ENCODE measurements around the gene PKLR.
A peak's percentile ranks its signal among the peaks of the same experiment; 100 is the strongest.
"Not testable (repeated sequence)": the region's sequence is repeated elsewhere in the genome, so short reads cannot be mapped to it uniquely, and the experiment has no call there.

PKLR gene

DNA sequence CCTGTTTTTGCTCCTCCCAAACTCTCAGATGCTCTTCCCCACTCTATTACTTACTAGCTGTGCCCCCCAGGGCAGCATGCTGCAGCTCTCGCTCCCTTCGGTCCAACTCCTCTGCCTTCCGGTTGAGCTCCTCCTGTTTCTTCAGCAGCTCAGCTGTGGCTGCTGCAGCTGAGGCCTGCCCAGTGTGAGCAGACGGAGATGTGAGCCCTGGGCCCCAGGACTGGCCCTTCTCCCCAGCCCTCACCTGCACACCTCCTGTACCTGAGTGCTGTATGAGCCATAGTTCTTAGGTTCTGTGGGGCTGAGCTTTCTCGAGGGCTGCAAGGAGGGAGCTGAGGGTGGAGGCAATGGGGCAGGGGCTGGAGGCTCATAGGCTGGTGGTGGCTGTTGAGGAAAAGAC is 41.0 kb downstream of the PKLR start:
- peak overlapping the region; percentile 99 for H3K4me3 Mint-ChIP-seq
- peak overlapping the region; percentile 97 for H3K27ac Mint-ChIP-seq
- peaks cover 61% of the 10 kb centered on the region for H3K4me1 Mint-ChIP-seq

GRCh38 chr1:155256058-155256852 is 45.0 kb downstream of the PKLR start:
- Mint-ChIP-seq H3K4me3 (peak overlapping the region; percentile 78), H3K9me3 (no peaks in the 10 kb centered on the region), H3K27ac (peak overlapping the region; percentile 73), H3K36me3 (peaks cover 55% of the 10 kb centered on the region), H3K4me1 (peaks cover 57% of the 10 kb centered on the region)
- DNase-seq (ENCODE audit: low spot score in 2 of 2) (no peak), ATAC-seq (no peak)

More for the DNA sequence above, 41.0 kb downstream of the PKLR start:
- ATAC-seq (no peak), DNase-seq (ENCODE audit: low spot score in 2 of 2) (no peak)
- Mint-ChIP-seq H3K9me3 (no peaks in the 10 kb centered on the region), H3K36me3 (peaks cover 96% of the 10 kb centered on the region)

DNA sequence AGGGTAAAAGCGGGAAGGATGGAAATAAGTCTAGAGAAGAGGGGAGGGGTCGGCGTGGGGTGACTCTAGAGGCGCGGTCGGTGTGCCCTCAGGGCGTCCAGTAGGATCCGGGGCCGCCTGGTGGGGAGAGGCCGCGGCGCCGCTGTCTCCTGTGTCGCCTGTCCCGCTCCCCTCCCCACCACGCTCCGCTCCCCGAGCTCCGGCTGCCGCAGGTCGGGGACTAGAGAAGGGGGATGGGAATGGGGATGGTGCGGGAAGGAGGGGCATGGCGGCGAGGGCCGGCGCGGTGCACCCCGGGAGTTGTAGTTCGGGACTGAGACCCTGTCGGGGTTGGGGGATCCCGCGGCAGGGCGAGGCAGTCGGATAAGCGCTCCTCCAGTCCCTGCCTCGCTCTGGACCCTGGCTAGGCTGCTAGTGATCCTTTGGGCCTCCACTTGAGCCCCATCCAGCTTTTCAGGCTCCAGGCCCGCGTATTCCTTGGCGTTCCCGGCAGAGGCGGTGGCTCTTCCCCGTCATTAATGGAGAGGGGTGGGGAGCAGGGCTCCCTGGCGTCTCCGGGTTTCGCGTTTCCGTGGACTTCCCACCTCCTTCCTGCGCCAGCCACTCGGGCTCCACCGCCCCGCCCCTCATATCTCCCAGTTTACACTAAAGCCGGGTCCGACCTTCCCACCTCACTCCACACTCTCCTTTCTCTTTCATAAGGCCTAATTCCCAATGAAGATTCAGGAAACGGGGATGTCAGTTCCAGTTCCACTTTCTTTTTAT is 45.8 kb downstream of the PKLR start, which contains the start of gene ENTREP3:
ENTREP3 (minus strand) TSS at position 241 of the 765 bp plus-strand sequence. CDS start 606 bp downstream, outside the sequence.
- Mint-ChIP-seq H3K4me3 (peak within 1 kb of the TSS; percentile 78), H3K4me1 (peaks cover 56% of the 10 kb centered on the region), H3K27ac (peak within 1 kb of the TSS; percentile 73), H3K9me3 (no peaks in the 10 kb centered on the region), H3K36me3 (peaks cover 51% of the 10 kb centered on the region)
- ATAC-seq: peak; percentile 77
- DNase-seq (ENCODE audit: low spot score in 2 of 2): peak; percentile 66 to 86

DNA sequence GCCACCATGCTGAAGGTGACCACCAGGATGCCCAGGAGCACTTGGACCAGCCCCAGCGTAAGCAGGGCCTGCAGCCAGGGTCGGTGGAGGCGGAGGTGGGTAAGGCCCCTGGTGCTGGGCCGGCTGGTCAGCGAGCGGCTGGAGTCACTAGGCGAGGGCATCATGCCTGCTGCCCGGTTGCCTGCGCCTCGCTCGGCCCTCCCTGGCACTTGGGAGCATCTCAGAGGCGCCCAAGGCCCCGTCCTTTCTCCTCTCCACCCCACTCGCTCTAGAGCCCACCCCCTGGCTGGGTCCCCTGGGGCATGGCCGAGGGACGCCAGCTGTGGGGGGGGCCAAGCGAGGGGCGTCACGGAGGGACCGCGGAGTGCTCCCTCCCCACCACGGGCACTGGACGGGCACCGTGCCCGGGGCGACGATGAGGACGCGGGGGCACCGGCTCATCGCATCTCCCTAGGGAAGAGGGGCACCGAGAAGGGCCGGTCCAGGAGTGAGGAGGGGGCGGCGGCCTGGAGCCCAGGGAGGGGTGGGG is 46.5 kb downstream of the PKLR start:
- no peak for ATAC-seq
- Mint-ChIP-seq H3K9me3 (no peaks in the 10 kb centered on the region), H3K36me3 (peaks cover 44% of the 10 kb centered on the region), H3K4me3 (peak overlapping the region; percentile 78), H3K27ac (peak overlapping the region; percentile 73), H3K4me1 (peaks cover 56% of the 10 kb centered on the region)
- DNase-seq (ENCODE audit: low spot score in 2 of 2): no peak

- DNase-seq (ENCODE audit: low spot score in 2 of 2) (no peak), ATAC-seq (no peak)
- H3K27ac Mint-ChIP-seq: peak overlapping the region; percentile 73
- peak overlapping the region; percentile 78 for H3K4me3 Mint-ChIP-seq
- H3K36me3 Mint-ChIP-seq: peaks cover 39% of the 10 kb centered on the region
- H3K4me1 Mint-ChIP-seq: peaks cover 56% of the 10 kb centered on the region
- H3K9me3 Mint-ChIP-seq: no peaks in the 10 kb centered on the region
Measured at GRCh38 chr1:155254228-155254713, 47.0 kb downstream of the PKLR start.

DNA sequence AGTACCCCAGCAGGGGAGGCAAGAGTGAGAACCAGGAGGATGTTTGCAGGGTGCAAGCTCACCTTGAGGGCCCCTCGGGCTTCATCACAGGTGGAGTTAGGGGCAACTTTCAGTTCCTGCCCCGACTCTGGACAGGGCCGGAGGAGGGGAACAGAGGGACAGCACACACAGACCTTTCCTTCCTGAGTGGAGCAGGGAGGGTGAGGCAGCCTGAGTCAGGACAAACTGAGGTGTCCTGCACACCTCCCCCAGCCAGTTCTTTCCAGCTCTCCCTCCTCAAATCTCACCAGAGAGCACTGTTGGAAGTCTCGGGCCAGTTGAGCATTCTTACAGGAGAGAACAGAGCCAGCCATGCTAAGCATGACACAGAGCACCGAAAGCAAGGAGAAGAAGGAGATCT is 47.4 kb downstream of the PKLR start:
- Mint-ChIP-seq H3K9me3 (no peaks in the 10 kb centered on the region), H3K4me3 (peak overlapping the region; percentile 78), H3K36me3 (peaks cover 35% of the 10 kb centered on the region), H3K27ac (peak overlapping the region; percentile 73), H3K4me1 (peaks cover 56% of the 10 kb centered on the region)
- ATAC-seq (no peak), DNase-seq (ENCODE audit: low spot score in 2 of 2) (no peak)

DNA sequence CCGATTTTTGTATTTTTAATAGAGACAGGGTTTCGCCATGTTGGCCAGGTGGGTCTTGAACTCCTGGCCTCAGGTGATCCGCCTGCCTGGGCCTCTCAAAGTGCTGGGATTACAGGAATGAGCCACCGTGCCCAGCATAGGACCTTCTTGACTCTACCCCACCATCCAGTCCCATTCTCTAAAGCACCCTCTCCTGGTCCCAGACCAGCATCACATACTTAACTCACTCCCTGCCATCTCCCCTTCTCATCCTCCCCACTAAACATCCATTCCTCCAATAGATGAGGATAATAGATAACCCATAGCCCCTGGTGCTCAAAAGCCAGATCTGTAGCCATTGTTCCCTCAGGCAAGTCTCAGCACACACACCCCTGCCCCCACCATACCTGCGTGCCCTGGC is 48.0 kb downstream of the PKLR start:
- Mint-ChIP-seq H3K27ac (peak overlapping the region; percentile 73), H3K4me1 (peaks cover 56% of the 10 kb centered on the region), H3K9me3 (no peaks in the 10 kb centered on the region), H3K36me3 (peaks cover 29% of the 10 kb centered on the region), H3K4me3 (peak overlapping the region; percentile 78)
- DNase-seq (ENCODE audit: low spot score in 2 of 2) (no peak), ATAC-seq (no peak)

DNA sequence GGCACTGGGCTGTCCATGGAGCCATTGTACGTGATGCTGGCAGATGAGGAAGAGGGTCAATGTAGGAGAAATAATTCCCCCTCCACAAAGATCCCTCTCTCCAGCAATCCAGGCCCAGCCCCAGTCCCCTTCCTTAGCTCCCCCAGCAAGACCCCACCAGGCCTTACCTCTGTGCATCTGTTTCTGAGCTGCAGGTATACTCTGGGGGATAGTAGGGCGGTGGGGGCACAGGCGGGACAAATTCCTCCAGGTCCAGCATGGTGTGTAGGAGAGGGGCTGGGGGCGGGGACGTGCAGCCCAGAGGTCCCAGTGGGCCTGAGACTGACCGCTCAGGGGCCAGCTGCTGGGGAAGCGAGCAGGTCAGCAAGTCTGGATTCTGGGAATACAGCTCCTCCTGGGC is 49.7 kb downstream of the PKLR start:
- no peak overlapping the region for H3K27ac Mint-ChIP-seq
- no peaks in the 10 kb centered on the region for H3K9me3 Mint-ChIP-seq
- no peak overlapping the region for H3K4me3 Mint-ChIP-seq
- ATAC-seq: no peak
- H3K36me3 Mint-ChIP-seq: peaks cover 16% of the 10 kb centered on the region
- peaks cover 45% of the 10 kb centered on the region for H3K4me1 Mint-ChIP-seq
- no peak for DNase-seq (ENCODE audit: low spot score in 2 of 2)

- peaks cover 16% of the 10 kb centered on the region for H3K36me3 Mint-ChIP-seq
- no peaks in the 10 kb centered on the region for H3K9me3 Mint-ChIP-seq
- peaks cover 43% of the 10 kb centered on the region for H3K4me1 Mint-ChIP-seq
- DNase-seq (ENCODE audit: low spot score in 2 of 2) (peak; percentile 98 to 99), ATAC-seq (peak; percentile 95)
- H3K4me3 Mint-ChIP-seq: peak overlapping the region; percentile 67
- H3K27ac Mint-ChIP-seq: peak overlapping the region; percentile 85
Measured at GRCh38 chr1:155250633-155251449, 50.4 kb downstream of the PKLR start.

DNA sequence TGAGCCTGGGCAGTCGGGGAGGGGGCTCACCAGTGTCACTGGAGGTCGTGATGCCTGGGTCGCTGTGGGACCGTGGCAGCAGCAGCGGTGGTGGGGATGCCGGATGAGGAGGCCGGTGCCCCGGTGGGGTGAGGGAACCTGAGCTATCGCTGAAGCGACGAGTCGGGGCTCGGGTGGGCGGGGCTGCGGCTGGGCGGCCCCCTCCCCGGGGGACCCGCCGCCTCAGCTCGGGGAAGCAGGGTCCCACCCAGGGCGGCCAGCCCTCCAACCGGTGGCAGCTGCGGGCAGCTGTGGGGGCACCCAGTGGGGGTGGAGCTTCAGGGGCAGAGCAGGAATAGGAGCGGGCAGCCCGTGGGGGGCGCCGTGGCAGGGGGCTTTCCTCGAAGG is 51.0 kb downstream of the PKLR start:
- ATAC-seq (peak; percentile 7), DNase-seq (ENCODE audit: low spot score in 2 of 2) (no peak)
- peaks cover 20% of the 10 kb centered on the region for H3K36me3 Mint-ChIP-seq
- peak overlapping the region; percentile 67 for H3K4me3 Mint-ChIP-seq
- peak overlapping the region; percentile 85 for H3K27ac Mint-ChIP-seq
- H3K9me3 Mint-ChIP-seq: no peaks in the 10 kb centered on the region
- peaks cover 43% of the 10 kb centered on the region for H3K4me1 Mint-ChIP-seq

DNA sequence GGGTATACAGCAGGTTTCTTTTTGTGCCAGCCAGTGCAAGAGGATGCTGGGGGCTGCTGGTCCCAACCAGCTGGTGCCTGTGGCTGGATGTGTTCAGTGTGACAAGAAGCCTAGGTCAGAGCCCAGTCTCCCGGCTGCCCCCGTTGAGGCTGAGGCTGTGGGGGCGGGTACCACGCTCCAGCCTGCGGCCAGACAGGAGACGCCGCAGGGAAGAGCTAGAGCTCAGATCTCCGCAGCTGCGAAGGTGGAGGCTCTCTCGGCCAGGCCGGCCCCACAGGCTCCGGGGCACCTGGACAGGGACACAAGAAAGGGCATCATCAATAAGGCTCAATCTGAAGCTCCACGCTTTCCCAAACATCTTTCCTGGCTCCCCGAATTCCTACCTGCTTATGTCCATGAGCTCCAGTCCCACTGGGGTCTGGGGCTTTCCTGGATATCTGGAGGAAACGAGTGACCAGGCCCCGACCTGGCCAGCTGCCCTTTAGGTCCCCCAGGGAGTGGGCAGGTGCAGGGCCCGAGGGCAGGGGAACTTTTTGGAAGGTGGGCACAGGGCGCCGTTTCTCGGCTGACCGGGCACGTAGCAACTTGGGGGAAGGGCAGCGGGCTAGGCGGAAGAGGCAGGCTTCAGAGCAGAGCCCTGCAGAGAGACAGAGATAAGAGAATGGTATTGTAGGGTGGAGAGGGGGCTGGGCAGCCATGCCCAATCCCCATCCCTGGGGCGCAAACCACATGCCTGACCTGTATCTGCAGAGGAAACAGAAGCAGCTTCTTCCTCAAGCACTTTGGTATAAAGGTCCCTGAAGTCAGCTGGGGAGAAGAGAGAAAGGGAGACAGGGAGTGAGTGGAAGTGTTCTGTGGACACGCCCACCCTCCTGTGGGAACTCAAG is 53.3 kb downstream of the PKLR start:
- no peaks in the 10 kb centered on the region for H3K9me3 Mint-ChIP-seq
- H3K27ac Mint-ChIP-seq: no peak overlapping the region
- DNase-seq (ENCODE audit: low spot score in 2 of 2): no peak
- peaks cover 30% of the 10 kb centered on the region for H3K36me3 Mint-ChIP-seq
- H3K4me3 Mint-ChIP-seq: no peak overlapping the region
- no peak for ATAC-seq
- peaks cover 42% of the 10 kb centered on the region for H3K4me1 Mint-ChIP-seq

- not testable (repeated sequence) for H3K4me3 Mint-ChIP-seq; DNase-seq (ENCODE audit: low spot score in 2 of 2); ATAC-seq; H3K9me3 Mint-ChIP-seq; H3K27ac Mint-ChIP-seq
- H3K36me3 Mint-ChIP-seq: peaks cover 30% of the 10 kb centered on the region
- peaks cover 45% of the 10 kb centered on the region for H3K4me1 Mint-ChIP-seq
Measured at GRCh38 chr1:155246796-155247195, 54.4 kb downstream of the PKLR start.

GRCh38 chr1:155245163-155245524 is 56.1 kb downstream of the PKLR start:
- peak overlapping the region; percentile 95 for H3K27ac Mint-ChIP-seq

More at GRCh38 chr1:155245163-155245524, 56.1 kb downstream of the PKLR start:
- Mint-ChIP-seq H3K36me3 (peaks cover 27% of the 10 kb centered on the region), H3K9me3 (no peaks in the 10 kb centered on the region), H3K4me1 (peaks cover 49% of the 10 kb centered on the region), H3K4me3 (peak overlapping the region; percentile 70)
- no peak for ATAC-seq
- DNase-seq (ENCODE audit: low spot score in 2 of 2): no peak

Data from stimulated activated effector memory CD8-positive, alpha-beta T cell treated with anti-CD3 and anti-CD28 coated beads, Interleukin-12 subunit alpha, Interleukin-12 subunit beta, amount 100 ng/mL, for 72 hours (primary cell).